ENCODE measurements around the gene RTCA.
"Not testable (repeated sequence)": the region's sequence is repeated elsewhere in the genome, so short reads cannot be mapped to it uniquely, and the experiment has no call there.

RTCA gene

DNA sequence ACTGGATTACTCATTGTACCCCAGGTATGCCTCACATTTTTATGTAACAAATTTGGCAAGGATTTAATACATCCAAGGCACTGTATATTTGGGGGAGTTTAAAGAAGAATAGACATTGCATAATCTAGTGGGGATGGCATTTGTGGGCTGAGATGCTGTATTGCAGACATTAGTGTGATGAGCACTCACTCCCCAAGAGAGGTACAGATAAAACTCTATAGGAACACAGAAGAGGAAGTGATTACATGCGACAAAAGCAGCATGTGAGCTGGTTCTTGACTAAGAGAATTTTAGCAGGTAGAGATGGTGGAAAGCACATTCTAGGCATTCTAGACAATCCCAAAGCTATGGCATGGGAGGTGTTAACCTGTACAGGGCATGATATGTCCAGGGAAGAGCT, 62.1 kb downstream of the RTCA start:
- Histone ChIP-seq H3K4me1 (ENCODE audit: insufficient read depth, low read length) (peaks cover 6% of the 10 kb centered on the region; the same call in 1 of the 2 replicates), H3K36me3 (ENCODE audit: insufficient read depth, low read length) (no peaks in the 10 kb centered on the region), H3K9ac (ENCODE audit: low read depth, low read length) (no peak overlapping the region), H3K9me3 (ENCODE audit: control insufficient read depth, insufficient read depth, low read length) (no peaks in the 10 kb centered on the region)

DNA sequence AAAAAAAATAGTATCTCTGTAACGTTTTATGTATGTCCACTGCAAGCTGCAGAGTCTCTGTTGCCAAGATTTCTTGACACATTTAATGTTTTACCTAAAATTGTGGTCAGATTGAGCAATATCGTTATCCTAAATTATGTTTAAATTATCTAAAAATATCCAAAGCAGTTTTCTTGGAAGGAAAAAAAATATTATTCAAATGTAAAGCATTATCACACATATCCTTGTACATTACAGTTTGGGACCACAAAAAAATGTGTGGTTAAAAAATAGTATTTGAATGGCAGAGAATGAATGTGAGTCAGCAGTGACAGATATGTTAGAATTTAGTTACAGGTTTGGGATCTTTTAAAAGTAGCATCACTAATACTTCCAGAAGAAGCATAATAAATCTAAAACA, 65.1 kb downstream of the RTCA start:
- H3K4me1 ChIP-seq (ENCODE audit: insufficient read depth, low read length) = not testable (repeated sequence)

DNA sequence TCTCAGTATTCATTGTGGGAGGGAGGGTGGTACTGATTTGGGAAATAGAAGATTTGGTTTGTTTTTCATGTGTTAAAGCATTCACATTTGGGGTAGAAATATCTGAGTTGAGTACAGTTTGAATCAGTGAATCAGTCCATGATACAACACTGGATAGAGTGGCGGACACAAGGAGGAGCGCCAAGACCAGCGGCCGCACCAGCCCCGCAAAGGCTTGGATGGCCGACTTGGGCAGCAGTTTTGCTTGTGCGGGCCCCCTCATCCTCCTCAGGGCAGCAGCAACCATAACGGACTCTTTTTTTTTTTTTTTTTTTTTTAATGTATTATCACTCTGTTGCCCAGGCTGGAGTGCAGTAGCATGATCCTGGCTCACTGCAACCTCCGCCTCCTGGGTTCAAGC, 66.3 kb downstream of the RTCA start:
- H3K36me3 ChIP-seq (ENCODE audit: insufficient read depth, low read length) = no peaks in the 10 kb centered on the region

More for the DNA sequence above, 65.1 kb downstream of the RTCA start:
- H3K9me3 ChIP-seq (ENCODE audit: control insufficient read depth, insufficient read depth, low read length); H3K9ac ChIP-seq (ENCODE audit: low read depth, low read length); H3K36me3 ChIP-seq (ENCODE audit: insufficient read depth, low read length): not testable (repeated sequence)

GRCh38 chr1:100335436-100335835, 69.4 kb downstream of the RTCA start:
- Histone ChIP-seq H3K4me1 (ENCODE audit: insufficient read depth, low read length) (peaks cover 5% of the 10 kb centered on the region; the same call in 1 of the 2 replicates), H3K36me3 (ENCODE audit: insufficient read depth, low read length) (no peaks in the 10 kb centered on the region), H3K9me3 (ENCODE audit: control insufficient read depth, insufficient read depth, low read length) (no peaks in the 10 kb centered on the region), H3K9ac (ENCODE audit: low read depth, low read length) (no peak overlapping the region)

More for the DNA sequence above, 66.3 kb downstream of the RTCA start:
- no peaks in the 10 kb centered on the region for H3K4me1 ChIP-seq (ENCODE audit: insufficient read depth, low read length)
- H3K9ac ChIP-seq (ENCODE audit: low read depth, low read length) = no peak overlapping the region
- no peaks in the 10 kb centered on the region for H3K9me3 ChIP-seq (ENCODE audit: control insufficient read depth, insufficient read depth, low read length)

DNA sequence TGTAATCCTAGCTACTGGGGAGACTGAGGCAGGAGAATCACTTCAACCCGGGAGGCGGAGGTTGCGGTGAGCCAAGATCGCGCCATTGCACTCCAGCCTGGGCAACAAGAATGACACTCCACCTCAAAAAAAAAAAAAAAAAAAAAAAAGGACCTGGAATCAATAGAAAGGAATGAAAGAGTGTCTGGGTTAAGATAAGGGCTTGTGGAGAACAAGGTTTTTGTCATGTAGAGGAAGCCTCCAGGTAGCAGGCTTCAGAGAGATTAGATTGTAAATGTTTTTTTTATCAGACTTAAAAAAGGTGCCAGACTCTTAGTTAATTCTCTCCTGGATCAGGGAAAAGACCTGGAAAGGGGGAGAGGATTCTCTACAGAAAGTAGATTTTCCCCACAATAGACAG, 71.9 kb downstream of the RTCA start:
- not testable (repeated sequence) for H3K9ac ChIP-seq (ENCODE audit: low read depth, low read length); H3K4me1 ChIP-seq (ENCODE audit: insufficient read depth, low read length); H3K36me3 ChIP-seq (ENCODE audit: insufficient read depth, low read length); H3K9me3 ChIP-seq (ENCODE audit: control insufficient read depth, insufficient read depth, low read length)

DNA sequence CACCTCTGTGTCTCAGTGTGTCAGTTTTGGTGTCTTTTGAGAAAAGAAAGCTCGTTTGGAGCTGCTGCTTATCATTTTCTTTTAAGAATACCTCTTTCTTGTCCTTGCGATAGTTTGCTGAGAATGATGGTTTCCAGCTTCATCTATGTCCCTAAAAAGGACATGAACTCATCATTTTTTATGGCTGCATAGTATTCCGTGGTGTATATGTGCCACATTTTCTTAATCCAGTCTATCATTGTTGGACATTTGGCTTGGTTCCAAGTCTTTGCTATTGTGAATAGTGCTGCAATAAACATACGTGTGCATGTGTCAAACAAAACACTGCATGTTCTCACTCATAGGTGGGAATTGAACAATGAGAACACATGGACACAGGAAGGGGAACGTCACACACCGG, 73.7 kb downstream of the RTCA start:
- not testable (repeated sequence) for H3K36me3 ChIP-seq (ENCODE audit: insufficient read depth, low read length); H3K9ac ChIP-seq (ENCODE audit: low read depth, low read length); H3K9me3 ChIP-seq (ENCODE audit: control insufficient read depth, insufficient read depth, low read length)
- peaks cover 10% of the 10 kb centered on the region; the same call in 1 of the 2 replicates for H3K4me1 ChIP-seq (ENCODE audit: insufficient read depth, low read length)

DNA sequence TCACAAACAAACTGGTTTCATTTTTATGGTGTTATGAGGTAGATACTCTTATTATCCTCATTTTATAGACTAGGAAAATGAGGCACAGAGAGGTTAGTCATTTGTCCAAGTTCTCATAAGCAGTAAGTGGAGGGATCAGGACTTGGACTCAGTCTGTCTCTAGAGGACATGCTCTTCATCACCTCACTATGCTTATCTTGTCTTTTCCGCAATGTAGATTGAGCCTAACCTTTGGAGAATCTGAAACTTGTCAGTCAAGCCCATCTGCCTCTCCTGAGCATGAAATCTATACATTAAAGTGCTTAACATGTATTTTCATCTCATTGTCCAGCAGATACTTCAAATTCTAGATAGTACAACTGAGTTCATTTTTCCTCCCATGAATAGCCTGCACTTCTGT, 74.5 kb downstream of the RTCA start:
- Histone ChIP-seq H3K9me3 (ENCODE audit: control insufficient read depth, insufficient read depth, low read length) (no peaks in the 10 kb centered on the region), H3K36me3 (ENCODE audit: insufficient read depth, low read length) (no peaks in the 10 kb centered on the region), H3K9ac (ENCODE audit: low read depth, low read length) (no peak overlapping the region), H3K4me1 (ENCODE audit: insufficient read depth, low read length) (peaks cover 10% of the 10 kb centered on the region; the same call in 1 of the 2 replicates)

GRCh38 chr1:100342348-100342747, 76.3 kb downstream of the RTCA start:
- peaks cover 10% of the 10 kb centered on the region; the same call in 1 of the 2 replicates for H3K4me1 ChIP-seq (ENCODE audit: insufficient read depth, low read length)
- H3K9me3 ChIP-seq (ENCODE audit: control insufficient read depth, insufficient read depth, low read length) = no peaks in the 10 kb centered on the region
- H3K36me3 ChIP-seq (ENCODE audit: insufficient read depth, low read length) = no peaks in the 10 kb centered on the region
- no peak overlapping the region for H3K9ac ChIP-seq (ENCODE audit: low read depth, low read length)

Measured in ES-I3 (cell line).